CD8-positive, alpha-beta memory T cell (primary cell): ENCODE measurements around the gene UVSSA. TPM values are rescaled to one million over a fixed set of nuclear protein-coding genes. Genes with fewer than 3 reads are reported as not detected.
A peak's percentile ranks its signal among the peaks of the same experiment; 100 is the strongest.
"Not testable (repeated sequence)": the region's sequence is repeated elsewhere in the genome, so short reads cannot be mapped to it uniquely, and the experiment has no call there.

Experiments
- CTCF ChIA-PET: fragments of 350-600 bp; sonication (Branson Sonifier 250); formaldehyde crosslinking; loops from one replicate; lab custom pipeline; 2021; ENCODE audit warnings: antibody characterized with exemption; lab: Charles Lee
- POLR2A ChIA-PET: fragments of 350-600 bp; sonication (Branson Sonifier 250); formaldehyde crosslinking; loops from one replicate; lab custom pipeline; 2021; ENCODE audit warnings: antibody characterized with exemption; lab: Charles Lee
- DNase-seq, 5 donors: peaks; one replicate each; pipeline versions ENCODE4 v3.0.0 to v3.0.0-alpha.2; 2020 to 2022; ENCODE audit warnings: mixed read lengths in 1 of 5
- H3K27ac ChIP-seq: one replicate; pipeline ENCODE4 v1.7.0; 2013; ENCODE audit warnings: low read depth, mild to moderate bottlenecking, low read length, moderate library complexity
- H3K27me3 ChIP-seq: 2 replicates; pipeline ENCODE4 v1.7.0; 2013; ENCODE audit warnings: low read length, mild to moderate bottlenecking; ENCODE audit not compliant: insufficient read depth, poor library complexity, severe bottlenecking
- H3K36me3 ChIP-seq: 2 replicates; pipeline ENCODE4 v1.7.0; 2013; ENCODE audit warnings: mild to moderate bottlenecking, low read length, moderate library complexity; ENCODE audit not compliant: insufficient read depth
- H3K4me1 ChIP-seq: 2 replicates; pipeline ENCODE4 v1.7.0; 2013; ENCODE audit warnings: mild to moderate bottlenecking, low read length, moderate library complexity; ENCODE audit not compliant: insufficient read depth
- H3K4me3 ChIP-seq: 2 replicates; pipeline ENCODE4 v1.7.0; 2013; ENCODE audit warnings: mild to moderate bottlenecking, low read length
- H3K9me3 ChIP-seq: 2 replicates; pipeline ENCODE4 v1.7.0; 2013; ENCODE audit warnings: mild to moderate bottlenecking, low read length
- H3K27ac Mint-ChIP-seq, 8 donors: one replicate each; pipeline ENCODE4 v1.8.0; 2020 to 2021; ENCODE audit warnings: mixed read lengths in 8 of 8, mild to moderate bottlenecking in 6 of 8, inconsistent platforms in 3 of 8, moderate library complexity in 3 of 8
- H3K27me3 Mint-ChIP-seq, 2 donors: one replicate each; pipeline ENCODE4 v1.8.0; 2020 to 2021; ENCODE audit warnings: mixed read lengths in 2 of 2, mild to moderate bottlenecking in 1 of 2, moderate library complexity in 1 of 2
- H3K36me3 Mint-ChIP-seq, 3 donors: one replicate each; pipeline ENCODE4 v1.8.0; 2020 to 2021; ENCODE audit warnings: mixed read lengths in 3 of 3, inconsistent platforms in 1 of 3, mild to moderate bottlenecking in 1 of 3
- H3K4me1 Mint-ChIP-seq, 3 donors: one replicate each; pipeline ENCODE4 v1.8.0; 2020 to 2021; ENCODE audit warnings: mixed read lengths in 3 of 3, inconsistent platforms in 1 of 3, mild to moderate bottlenecking in 1 of 3
- H3K4me3 Mint-ChIP-seq, 7 donors: one replicate each; pipeline ENCODE4 v1.8.0; 2020 to 2021; ENCODE audit warnings: mixed read lengths in 7 of 7, mild to moderate bottlenecking in 6 of 7, moderate library complexity in 4 of 7, inconsistent platforms in 2 of 7
- H3K9me3 Mint-ChIP-seq, 5 donors: one replicate each; pipeline ENCODE4 v1.8.0; 2020 to 2022; ENCODE audit warnings: mixed read lengths in 5 of 5, mild to moderate bottlenecking in 3 of 5, moderate library complexity in 2 of 5, inconsistent platforms in 1 of 5
- polyA plus RNA-seq: library from polyadenylated mRNA; unstranded; fragments of 300-500 nt; fragmentation: Illumina TruSeq; gene quantifications from one replicate; pipeline ENCODE4 v1.2.3, GENCODE V29; 2021
- total RNA-seq, 2 experiments: library from RNA; stranded (reverse); gene quantifications; one replicate each; pipeline ENCODE4 v1.2.3, GENCODE V29; 2021

Gene UVSSA
- total and polyA plus RNA-seq, 3 experiments from 2014 or later = 6.9 to 19.0 (median 16.8) TPM

- DNase-seq, H3K9me3 ChIP-seq, H3K27me3 ChIP-seq, H3K27me3 Mint-ChIP-seq, H3K4me3 ChIP-seq, H3K9me3 Mint-ChIP-seq, H3K27ac ChIP-seq, H3K4me3 Mint-ChIP-seq, POLR2A ChIA-PET: not testable (repeated sequence)
- CTCF ChIA-PET = interaction anchor here (1.1 to 1.4 kb wide), 2 partner anchors 17 to 20 kb away, joined by 3 read pairs; no protein-coding TSS in a partner anchor
- H3K36me3 Mint-ChIP-seq = peaks cover 15 to 73% (median 25%) of the 10 kb centered on the region in 3 donors
- peaks cover 18 to 39% (median 38%) of the 10 kb centered on the region in 3 donors for H3K4me1 Mint-ChIP-seq
- H3K36me3 ChIP-seq = peaks cover 40% of the 10 kb centered on the region
- peak overlapping the region in 6 of 8 donors; percentile 18 to 94 (median 82) for H3K27ac Mint-ChIP-seq
- peaks cover 19% of the 10 kb centered on the region for H3K4me1 ChIP-seq
These were observed 11.7 kb upstream of the UVSSA start for GRCh38 chr4:1335193-1335883.

GRCh38 chr4:1336088-1336491 lies 10.9 kb upstream of the UVSSA start:
- no peaks in the 10 kb centered on the region for H3K9me3 ChIP-seq
- no peak overlapping the region for H3K4me3 ChIP-seq
- Mint-ChIP-seq H3K36me3 (peaks cover 15 to 76% (median 22%) of the 10 kb centered on the region in 3 donors), H3K4me1 (peaks cover 12 to 31% (median 31%) of the 10 kb centered on the region in 3 donors), H3K27me3 (peaks cover 0 to 1% of the 10 kb centered on the region in 2 donors), H3K9me3 (no peaks in the 10 kb centered on the region), H3K27ac (peak overlapping the region in 7 of 8 donors; percentile 0 to 94 (median 80)), H3K4me3 (peak overlapping the region in 1 of 7 donors; percentile 27)
- DNase-seq = no peak
- H3K4me1 ChIP-seq = peaks cover 12% of the 10 kb centered on the region
- no peaks in the 10 kb centered on the region for H3K27me3 ChIP-seq
- peaks cover 40% of the 10 kb centered on the region for H3K36me3 ChIP-seq
- ChIA-PET POLR2A (no interaction called here), CTCF (no interaction called here)
- H3K27ac ChIP-seq = no peak overlapping the region

- Histone ChIP-seq H3K9me3 (no peaks in the 10 kb centered on the region), H3K27ac (no peak overlapping the region), H3K27me3 (no peaks in the 10 kb centered on the region), H3K4me1 (no peaks in the 10 kb centered on the region), H3K4me3 (no peak overlapping the region), H3K36me3 (peaks cover 45% of the 10 kb centered on the region)
- H3K9me3 Mint-ChIP-seq = no peaks in the 10 kb centered on the region
- H3K36me3 Mint-ChIP-seq = peaks cover 15 to 81% (median 22%) of the 10 kb centered on the region in 3 donors
- H3K27me3 Mint-ChIP-seq = peaks cover 0 to 1% of the 10 kb centered on the region in 2 donors
- peak overlapping the region in 7 of 8 donors; percentile 29 to 94 (median 84) for H3K27ac Mint-ChIP-seq
- ChIA-PET POLR2A (no interaction called here), CTCF (no interaction called here)
- peak in 1 of 5 donors; percentile 39 for DNase-seq
- H3K4me1 Mint-ChIP-seq = peaks cover 4 to 22% (median 21%) of the 10 kb centered on the region in 3 donors
- H3K4me3 Mint-ChIP-seq = peak overlapping the region in 1 of 7 donors; percentile 40
These were observed 9.6 kb upstream of the UVSSA start for GRCh38 chr4:1337376-1337831.

- H3K9me3 Mint-ChIP-seq = no peaks in the 10 kb centered on the region
- H3K27ac ChIP-seq = no peak overlapping the region
- H3K9me3 ChIP-seq = no peaks in the 10 kb centered on the region
- peaks cover 45% of the 10 kb centered on the region for H3K36me3 ChIP-seq
- H3K36me3 Mint-ChIP-seq = peaks cover 15 to 75% (median 22%) of the 10 kb centered on the region in 3 donors
- no peaks in the 10 kb centered on the region for H3K27me3 ChIP-seq
- peaks cover 3 to 22% (median 21%) of the 10 kb centered on the region in 3 donors for H3K4me1 Mint-ChIP-seq
- POLR2A ChIA-PET = no interaction called here
- H3K27me3 Mint-ChIP-seq = peaks cover 0 to 1% of the 10 kb centered on the region in 2 donors
- no peaks in the 10 kb centered on the region for H3K4me1 ChIP-seq
- peak overlapping the region in 5 of 8 donors; percentile 9 to 94 (median 74) for H3K27ac Mint-ChIP-seq
- H3K4me3 Mint-ChIP-seq = no peak overlapping the region
- no peak overlapping the region for H3K4me3 ChIP-seq
- DNase-seq = no peak
- CTCF ChIA-PET = no interaction called here
These were observed 8.9 kb upstream of the UVSSA start for GRCh38 chr4:1337951-1338751.

- CTCF ChIA-PET = interaction anchor here (2.6 kb wide), 1 partner anchor 9 kb away, joined by 8 read pairs; no protein-coding TSS in a partner anchor
- no peaks in the 10 kb centered on the region for H3K4me1 ChIP-seq
- peak overlapping the region in 4 of 8 donors; percentile 19 to 54 (median 41) for H3K27ac Mint-ChIP-seq
- peaks cover 15 to 74% (median 22%) of the 10 kb centered on the region in 3 donors for H3K36me3 Mint-ChIP-seq
- no peaks in the 10 kb centered on the region for H3K27me3 ChIP-seq
- peaks cover 0 to 1% of the 10 kb centered on the region in 2 donors for H3K27me3 Mint-ChIP-seq
- DNase-seq = no peak
- no peak overlapping the region for H3K4me3 ChIP-seq
- no peak overlapping the region for H3K4me3 Mint-ChIP-seq
- peaks cover 45% of the 10 kb centered on the region for H3K36me3 ChIP-seq
- no peak overlapping the region for H3K27ac ChIP-seq
- no peaks in the 10 kb centered on the region for H3K9me3 Mint-ChIP-seq
- peaks cover 3 to 24% (median 23%) of the 10 kb centered on the region in 3 donors for H3K4me1 Mint-ChIP-seq
- POLR2A ChIA-PET = no interaction called here
- H3K9me3 ChIP-seq = no peaks in the 10 kb centered on the region
These were observed 8.1 kb upstream of the UVSSA start for GRCh38 chr4:1338752-1339414.

- no peaks in the 10 kb centered on the region for H3K9me3 ChIP-seq
- H3K9me3 Mint-ChIP-seq = no peaks in the 10 kb centered on the region
- H3K27me3 ChIP-seq = no peaks in the 10 kb centered on the region
- H3K4me1 Mint-ChIP-seq = peaks cover 2 to 25% (median 22%) of the 10 kb centered on the region in 3 donors
- H3K4me3 Mint-ChIP-seq = no peak overlapping the region
- ChIA-PET CTCF (interaction anchor here (1.1 to 2.6 kb wide), 2 partner anchors 9 to 13 kb away, joined by 4 to 8 read pairs; no protein-coding TSS in a partner anchor), POLR2A (no interaction called here)
- H3K27ac Mint-ChIP-seq = no peak overlapping the region
- H3K36me3 ChIP-seq = peaks cover 45% of the 10 kb centered on the region
- peaks cover 15 to 69% (median 22%) of the 10 kb centered on the region in 3 donors for H3K36me3 Mint-ChIP-seq
- DNase-seq = peak in 1 of 5 donors; percentile 36
- no peaks in the 10 kb centered on the region for H3K4me1 ChIP-seq
- H3K27me3 Mint-ChIP-seq = peaks cover 0 to 1% of the 10 kb centered on the region in 2 donors
- no peak overlapping the region for H3K4me3 ChIP-seq
- no peak overlapping the region for H3K27ac ChIP-seq
These were observed 7.5 kb upstream of the UVSSA start for GRCh38 chr4:1339489-1339888.

GRCh38 chr4:1340181-1340747 lies 6.7 kb upstream of the UVSSA start:
- peaks cover 0 to 3% of the 10 kb centered on the region in 2 donors for H3K27me3 Mint-ChIP-seq

More at GRCh38 chr4:1340181-1340747, 6.7 kb upstream of the UVSSA start:
- Histone ChIP-seq H3K4me1 (no peaks in the 10 kb centered on the region), H3K27ac (no peak overlapping the region), H3K4me3 (no peak overlapping the region), H3K36me3 (peaks cover 41% of the 10 kb centered on the region), H3K9me3 (no peaks in the 10 kb centered on the region), H3K27me3 (no peaks in the 10 kb centered on the region)
- H3K27ac Mint-ChIP-seq = no peak overlapping the region
- ChIA-PET CTCF (interaction anchor here (1.1 to 2.6 kb wide), 2 partner anchors 10 to 13 kb away, joined by 4 to 8 read pairs; no protein-coding TSS in a partner anchor), POLR2A (no interaction called here)
- peaks cover 9 to 25% (median 25%) of the 10 kb centered on the region in 3 donors for H3K4me1 Mint-ChIP-seq
- no peaks in the 10 kb centered on the region for H3K9me3 Mint-ChIP-seq
- peaks cover 15 to 62% (median 20%) of the 10 kb centered on the region in 3 donors for H3K36me3 Mint-ChIP-seq
- DNase-seq = peak in 1 of 5 donors; percentile 43
- H3K4me3 Mint-ChIP-seq = no peak overlapping the region
